Lower leg skin (tissue), 4 donors: ENCODE measurements around the gene KIRREL3. TPM values are rescaled to one million over a fixed set of nuclear protein-coding genes. Genes with fewer than 3 reads are reported as not detected.

ENCODE experiments used
- DNase-seq, 2 donors: peaks; one replicate each; pipeline ENCODE4 v3.0.0-alpha.2; 2019; ENCODE audit warnings: low spot score in 2 of 2
- H3K4me3 ChIP-seq: fragments of 200-600 bp; sonication (generic); 2 replicates; pipeline ENCODE4 v1.5.1; 2017; ENCODE audit warnings: mild to moderate bottlenecking, low read depth; ENCODE audit not compliant: poor library complexity, severe bottlenecking
- CTCF ChIP-seq, 3 donors: fragments of 450-650 bp; IDR thresholded peaks; one replicate each; pipeline ENCODE4 v1.5.1; 2016; ENCODE audit warnings: antibody characterized with exemption in 3 of 3, mild to moderate bottlenecking in 3 of 3, moderate library complexity in 2 of 3
- POLR2A ChIP-seq, 2 donors: fragments of 450-650 bp; IDR thresholded peaks; one replicate each; pipeline ENCODE4 v1.6.1; 2016 to 2017; ENCODE audit warnings: antibody characterized with exemption in 2 of 2, mild to moderate bottlenecking in 1 of 2, moderate library complexity in 1 of 2
- WGBS, 2 donors: methylation state at CpG; one replicate each; pipeline ENCODE4 v1.1.5; 2018; 5-methylcytosine and 5-hydroxymethylcytosine counted together
- intact Hi-C: fragments of 100-400 bp; cut with DNase I; formaldehyde crosslinking; loops from one replicate; pipeline ENCODE4 v1.15.0; 2023; ENCODE audit warnings: low total_unique reads
- total RNA-seq, 4 donors: library from RNA; depleted of rRNA; stranded (reverse); fragments of >200 nt; gene quantifications; one replicate each; pipeline ENCODE4 v1.1.0, GENCODE V29; 2016

The KIRREL3 gene
- total RNA-seq, 4 donors from 2014 or later, result 0.13 TPM; not detected in 3

- H3K4me3 ChIP-seq, result no peak overlapping the region
- DNase-seq, result no peak
- intact Hi-C loops, result no loop called here
- WGBS, 2 donors, result 81 to 87% methylated on average over 2 of the region's 2 CpGs
- no peak for TF ChIP-seq CTCF (IDR thresholded peaks at IDR 0.05)
- no peak for TF ChIP-seq POLR2A (IDR thresholded peaks at IDR 0.05)
These were observed 454.4 kb downstream of the KIRREL3 start for GRCh38 chr11:126546191-126546590.

- intact Hi-C loops, result no loop called here
- TF ChIP-seq POLR2A (IDR thresholded peaks at IDR 0.05), result no peak
- TF ChIP-seq CTCF (IDR thresholded peaks at IDR 0.05), result no peak
- WGBS, 2 donors, result 47 to 51% methylated on average over 8 of the region's 8 CpGs
- DNase-seq, result no peak
- no peak overlapping the region for H3K4me3 ChIP-seq
These were observed 455.5 kb downstream of the KIRREL3 start for GRCh38 chr11:126545057-126545555.

GRCh38 chr11:126544108-126545056 lies 456.2 kb downstream of the KIRREL3 start:
- TF ChIP-seq POLR2A (IDR thresholded peaks at IDR 0.05), result no peak
- TF ChIP-seq CTCF (IDR thresholded peaks at IDR 0.05), result no peak
- DNase-seq, result no peak
- WGBS, 2 donors, result 9% methylated on average over 15 of the region's 15 CpGs
- intact Hi-C loops, result no loop called here
- H3K4me3 ChIP-seq, result no peak overlapping the region

DNA sequence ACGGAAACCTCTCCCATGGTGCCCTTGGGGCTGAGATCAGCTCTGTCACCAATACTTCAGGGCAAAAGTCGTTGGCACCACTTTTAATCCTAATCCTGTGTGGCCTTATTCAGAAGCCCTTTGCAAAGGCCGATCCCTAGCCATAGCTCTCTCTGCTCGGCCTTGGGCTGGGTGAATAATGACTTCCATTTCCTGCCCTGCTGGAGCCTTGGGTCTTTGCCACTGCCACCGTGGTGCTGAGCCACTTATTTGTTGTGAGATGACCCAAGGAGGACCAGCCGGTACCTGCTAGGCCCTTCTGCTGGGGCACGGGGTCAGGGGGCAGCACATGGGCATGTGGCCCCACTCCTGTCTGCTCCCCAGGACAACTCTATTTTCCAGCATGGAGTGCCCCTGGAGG lies 456.9 kb downstream of the KIRREL3 start:
- TF ChIP-seq CTCF (IDR thresholded peaks at IDR 0.05), result no peak
- no peak for TF ChIP-seq POLR2A (IDR thresholded peaks at IDR 0.05)
- H3K4me3 ChIP-seq, result no peak overlapping the region
- 27 to 29% methylated on average over 7 of the region's 7 CpGs for WGBS, 2 donors
- DNase-seq, result no peak
- intact Hi-C loops, result no loop called here

DNA sequence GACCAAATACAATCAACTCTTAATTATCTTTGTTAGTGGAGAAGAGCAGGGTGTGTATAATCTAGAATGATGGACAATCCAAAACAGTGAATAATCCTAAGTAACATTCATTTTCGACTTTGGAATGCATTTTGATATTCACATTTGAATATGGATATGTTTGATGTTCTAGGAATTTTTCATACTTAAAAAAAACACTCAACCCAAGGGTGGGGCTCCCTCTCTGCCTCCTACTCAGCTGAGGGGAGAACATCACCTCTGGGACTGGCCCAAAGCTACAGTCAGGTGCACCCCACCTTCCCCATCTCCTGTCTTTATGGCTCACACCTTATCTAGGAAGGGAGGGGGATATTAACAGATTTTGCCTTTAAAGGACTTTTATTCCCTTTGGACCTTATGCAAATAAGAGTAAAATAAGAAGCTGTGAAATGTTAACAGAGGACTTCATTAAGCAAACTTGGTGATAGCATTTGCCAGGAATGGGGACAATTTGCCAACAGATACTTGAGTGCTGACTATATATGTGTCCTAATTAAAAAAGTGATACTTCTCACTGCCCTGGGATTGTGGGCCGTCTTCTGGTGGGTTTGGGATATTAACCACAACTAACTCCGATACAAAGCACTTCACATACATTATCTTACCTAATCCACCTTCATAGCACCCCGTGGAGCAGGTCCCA lies 458.1 kb downstream of the KIRREL3 start:
- intact Hi-C loops, result no loop called here
- no peak overlapping the region for H3K4me3 ChIP-seq
- DNase-seq, result no peak
- WGBS, 2 donors, result 50 to 63% methylated on average over 4 of the region's 4 CpGs
- TF ChIP-seq CTCF (IDR thresholded peaks at IDR 0.05) (no peak), POLR2A (IDR thresholded peaks at IDR 0.05) (no peak)
